Skeletal muscle cell (primary cell): ENCODE results near the gene TLK1.

Experiments
- DNase-seq: peaks from one replicate; pipeline ENCODE4 v3.0.0-alpha.2; 2010; ENCODE audit warnings: low read depth
- H3K4me3 ChIP-seq: 2 replicates; pipeline ENCODE4 v1.5.1; 2011; ENCODE audit warnings: low read depth, mild to moderate bottlenecking, control low read depth, low read length, moderate library complexity

TLK1 gene

DNA sequence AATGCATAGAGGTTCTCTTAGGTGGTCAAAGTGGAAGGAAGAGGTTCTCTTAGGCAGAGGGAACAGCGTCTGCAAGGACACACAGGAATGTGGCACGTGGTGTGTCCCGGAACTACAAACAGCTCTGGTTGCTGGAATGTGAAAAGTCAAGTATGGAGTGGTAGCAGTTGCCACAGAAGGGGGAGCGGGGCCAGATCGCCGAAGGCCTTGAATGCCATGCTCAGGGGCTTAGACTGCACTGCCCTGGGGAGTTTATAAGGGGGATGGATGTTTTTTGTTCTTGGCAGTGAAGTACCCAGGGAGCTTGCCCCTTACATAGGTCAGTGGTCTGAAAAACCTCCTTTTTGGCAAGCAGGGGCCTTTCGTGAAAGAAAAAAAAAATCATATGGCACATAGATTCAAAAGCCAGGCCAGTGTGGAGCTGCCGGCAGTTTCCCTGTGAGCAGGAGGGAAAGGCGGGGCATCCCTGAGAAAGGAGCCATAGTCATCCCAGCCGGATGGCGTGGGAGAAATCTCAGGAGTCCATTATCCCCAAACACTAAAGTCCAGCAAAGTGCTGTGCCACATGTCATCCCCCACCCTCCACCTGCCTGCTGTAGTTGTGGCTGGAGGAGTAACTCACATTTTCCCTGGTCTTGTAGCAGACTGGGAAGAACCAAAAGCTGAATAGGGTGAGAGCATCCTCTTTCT lies 186.2 kb downstream of the TLK1 start:
- DNase-seq: no peak
- H3K4me3 ChIP-seq: peak overlapping the region; percentile 76

GRCh38 chr2:170973492-170974303 lies 187.0 kb downstream of the TLK1 start:
- H3K4me3 ChIP-seq: peak overlapping the region; percentile 76
- peak; percentile 25 for DNase-seq

- H3K4me3 ChIP-seq: peak overlapping the region; percentile 76
- DNase-seq: no peak
Measured at GRCh38 chr2:170973225-170973491, 187.5 kb downstream of the TLK1 start.

- no peak overlapping the region for H3K4me3 ChIP-seq
- no peak for DNase-seq
Measured at GRCh38 chr2:170972296-170973224, 188.1 kb downstream of the TLK1 start.

DNA sequence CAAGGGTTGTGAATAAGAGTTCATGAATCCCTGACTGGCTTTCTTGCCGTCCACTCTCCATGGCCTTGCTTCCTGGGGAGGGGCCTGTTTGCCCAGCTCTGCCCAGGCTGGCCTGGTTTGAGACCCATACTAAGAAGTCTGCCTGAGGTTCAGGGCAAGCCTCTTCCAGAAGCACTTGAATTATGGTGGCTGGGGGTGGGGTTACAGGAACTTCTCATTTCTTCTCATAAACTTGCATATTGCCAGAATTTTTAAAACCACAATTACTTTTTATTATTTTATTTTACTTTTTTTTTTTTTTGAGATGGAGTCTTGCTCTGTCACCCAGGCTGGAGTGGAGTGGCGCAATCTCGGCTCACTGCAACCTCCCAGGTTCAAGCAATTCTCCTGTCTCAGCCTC lies 189.6 kb downstream of the TLK1 start:
- no peak for DNase-seq
- no peak overlapping the region for H3K4me3 ChIP-seq

- DNase-seq: no peak
- no peak overlapping the region for H3K4me3 ChIP-seq
Measured at GRCh38 chr2:170969872-170970496, 190.7 kb downstream of the TLK1 start.

GRCh38 chr2:170969030-170969429 lies 191.7 kb downstream of the TLK1 start:
- no peak overlapping the region for H3K4me3 ChIP-seq
- DNase-seq: no peak

GRCh38 chr2:170968205-170969003 lies 192.3 kb downstream of the TLK1 start:
- no peak overlapping the region for H3K4me3 ChIP-seq
- DNase-seq: no peak

GRCh38 chr2:170967553-170967952 lies 193.1 kb downstream of the TLK1 start:
- no peak for DNase-seq
- no peak overlapping the region for H3K4me3 ChIP-seq

GRCh38 chr2:170966648-170967396 lies 193.9 kb downstream of the TLK1 start:
- DNase-seq: no peak
- no peak overlapping the region for H3K4me3 ChIP-seq

DNA sequence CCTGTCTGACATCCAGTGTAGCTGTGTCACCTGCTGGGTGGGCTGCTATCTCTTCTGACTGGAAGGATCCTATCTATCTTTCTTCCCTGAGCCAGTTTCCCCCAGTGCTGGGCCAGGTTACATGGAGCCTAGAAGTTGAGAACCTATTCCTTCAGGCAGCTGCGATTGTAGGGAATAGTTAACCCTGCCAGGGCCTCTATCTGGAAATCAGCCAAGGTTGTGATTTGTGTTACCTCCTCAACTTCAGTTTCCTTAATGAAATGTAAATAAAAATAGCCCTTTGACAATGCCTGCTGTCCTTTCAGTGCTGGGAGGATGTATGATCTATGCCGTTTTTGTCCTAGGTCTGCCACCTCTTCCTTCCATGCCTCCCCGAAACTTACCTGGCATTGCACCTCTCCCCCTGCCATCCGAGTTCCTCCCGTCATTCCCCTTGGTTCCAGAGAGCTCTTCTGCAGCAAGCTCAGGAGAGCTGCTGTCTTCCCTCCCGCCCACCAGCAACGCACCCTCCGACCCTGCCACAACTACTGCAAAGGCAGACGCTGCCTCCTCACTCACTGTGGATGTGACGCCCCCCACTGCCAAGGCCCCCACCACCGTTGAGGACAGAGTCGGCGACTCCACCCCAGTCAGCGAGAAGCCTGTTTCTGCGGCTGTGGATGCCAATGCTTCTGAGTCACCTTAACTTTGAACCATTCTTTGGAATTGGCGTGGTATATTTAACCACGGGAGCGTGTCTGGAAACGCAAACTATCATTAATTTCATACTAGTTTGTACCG lies 195.1 kb downstream of the TLK1 start:
- DNase-seq: no peak
- H3K4me3 ChIP-seq: no peak overlapping the region

GRCh38 chr2:170963386-170963785 lies 197.3 kb downstream of the TLK1 start:
- no peak for DNase-seq
- H3K4me3 ChIP-seq: no peak overlapping the region

DNA sequence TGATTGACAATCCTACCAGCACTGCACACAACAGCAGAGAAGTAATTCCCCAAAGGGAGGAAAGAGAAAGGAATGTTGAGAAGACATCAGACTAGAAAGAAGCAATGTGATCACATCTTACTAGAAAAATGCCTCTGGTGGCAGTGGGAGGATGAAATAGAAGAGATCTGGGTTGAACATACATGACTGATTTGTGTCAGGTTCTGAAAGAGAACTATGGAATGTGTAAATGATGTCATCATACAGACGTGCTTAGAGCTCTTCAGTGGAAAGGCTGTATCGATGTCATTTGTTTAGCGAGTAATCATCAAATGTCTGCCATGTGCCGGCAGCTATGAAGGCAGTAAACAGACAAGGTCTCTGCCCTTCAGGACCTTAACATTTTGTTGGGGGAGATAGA lies 206.8 kb downstream of the TLK1 start:
- no peak overlapping the region for H3K4me3 ChIP-seq
- no peak for DNase-seq

GRCh38 chr2:170950221-170950761 lies 210.4 kb downstream of the TLK1 start:
- DNase-seq: no peak
- no peak overlapping the region for H3K4me3 ChIP-seq

- DNase-seq: no peak
Measured at GRCh38 chr2:170949415-170949814, 211.3 kb downstream of the TLK1 start.

DNA sequence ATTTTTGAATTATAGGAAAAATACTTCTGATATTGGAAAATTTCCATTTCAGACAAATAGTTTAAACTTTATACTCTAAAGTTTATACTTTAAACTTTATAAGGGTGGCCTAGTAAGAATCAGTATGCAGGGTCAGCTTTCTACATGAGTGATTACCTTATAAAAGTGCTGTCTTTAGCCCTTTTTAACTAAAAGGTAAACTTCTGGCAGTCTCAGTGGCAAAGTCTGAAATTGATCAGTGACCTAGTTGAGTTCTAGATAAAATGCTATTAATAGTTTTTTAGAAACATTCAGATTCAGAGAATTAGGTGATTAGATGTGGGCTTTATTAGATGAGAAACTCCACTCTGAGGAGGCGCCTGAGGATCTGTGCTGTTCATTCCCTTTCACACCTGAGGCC lies 216.1 kb downstream of the TLK1 start:
- no peak overlapping the region for H3K4me3 ChIP-seq
- no peak for DNase-seq

More at GRCh38 chr2:170949415-170949814, 211.3 kb downstream of the TLK1 start:
- H3K4me3 ChIP-seq: no peak overlapping the region

DNA sequence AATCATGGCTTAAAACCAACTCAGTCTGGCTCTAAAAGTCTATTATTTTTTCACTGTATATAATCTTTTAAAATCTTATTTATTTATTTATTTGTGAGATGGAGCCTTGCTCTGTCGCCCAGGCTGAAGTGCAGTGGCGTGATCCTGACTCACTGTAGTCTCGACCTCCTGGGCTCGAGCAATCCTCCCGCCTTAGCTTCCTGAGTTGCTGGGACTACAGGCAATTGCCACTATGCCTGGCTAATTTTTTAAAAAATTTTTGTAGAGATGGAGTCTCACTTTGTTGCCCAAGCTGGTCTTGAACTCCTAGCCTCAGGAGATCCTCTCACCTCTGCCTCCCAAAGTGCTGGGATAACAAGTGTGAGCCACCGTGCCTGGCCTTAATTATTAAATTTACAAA lies 217.1 kb downstream of the TLK1 start:
- no peak for DNase-seq
- no peak overlapping the region for H3K4me3 ChIP-seq
